ENCODE measurements around the gene SPG21.
A peak's percentile ranks its signal among the peaks of the same experiment; 100 is the strongest.

Gene SPG21

GRCh38 chr15:64991536-64992135, 1.9 kb upstream of the SPG21 start:
- DNase-seq = no peak

GRCh38 chr15:64990168-64990470, 405 bp upstream of the SPG21 start:
- DNase-seq = no peak

- DNase-seq = no peak
These were observed 2.6 kb downstream of the SPG21 start for GRCh38 chr15:64987136-64987535.

GRCh38 chr15:64985366-64986033, 4.2 kb downstream of the SPG21 start:
- no peak for DNase-seq

- DNase-seq = no peak
These were observed 7.2 kb downstream of the SPG21 start for GRCh38 chr15:64982472-64982871.

- DNase-seq = no peak
These were observed 7.8 kb downstream of the SPG21 start for GRCh38 chr15:64981812-64982431.

- peak; percentile 1 for DNase-seq
These were observed 10.4 kb downstream of the SPG21 start for GRCh38 chr15:64979252-64979710.

- DNase-seq = no peak
These were observed 14.3 kb downstream of the SPG21 start for GRCh38 chr15:64975390-64975789.

GRCh38 chr15:64970698-64971097, 19.0 kb downstream of the SPG21 start:
- DNase-seq = no peak

- DNase-seq = no peak
These were observed 20.3 kb downstream of the SPG21 start for GRCh38 chr15:64969401-64969800.

- no peak for DNase-seq
These were observed 28.7 kb downstream of the SPG21 start for GRCh38 chr15:64961013-64961412.

GRCh38 chr15:64960153-64960552, 29.6 kb downstream of the SPG21 start:
- DNase-seq = no peak

GRCh38 chr15:64959128-64959527, 30.6 kb downstream of the SPG21 start:
- DNase-seq = no peak

GRCh38 chr15:64954395-64954794, 35.3 kb downstream of the SPG21 start:
- no peak for DNase-seq

GRCh38 chr15:64951777-64952418, 37.8 kb downstream of the SPG21 start:
- DNase-seq = no peak

GRCh38 chr15:64950888-64951287, 38.8 kb downstream of the SPG21 start:
- no peak for DNase-seq

- no peak for DNase-seq
These were observed 40.1 kb downstream of the SPG21 start for GRCh38 chr15:64949383-64950186.

- DNase-seq = no peak
These were observed 40.8 kb downstream of the SPG21 start for GRCh38 chr15:64948916-64949315.

GRCh38 chr15:64947211-64947610, 42.5 kb downstream of the SPG21 start:
- no peak for DNase-seq

- no peak for DNase-seq
These were observed 44.8 kb downstream of the SPG21 start for GRCh38 chr15:64944961-64945360.

- DNase-seq = no peak
These were observed 46.0 kb downstream of the SPG21 start for GRCh38 chr15:64943512-64944225.

GRCh38 chr15:64942356-64942755, 47.4 kb downstream of the SPG21 start:
- no peak for DNase-seq

- no peak for DNase-seq
These were observed 51.5 kb downstream of the SPG21 start for GRCh38 chr15:64938192-64938591.
